ENCODE results near the gene HNRNPR.

HNRNPR gene

DNA sequence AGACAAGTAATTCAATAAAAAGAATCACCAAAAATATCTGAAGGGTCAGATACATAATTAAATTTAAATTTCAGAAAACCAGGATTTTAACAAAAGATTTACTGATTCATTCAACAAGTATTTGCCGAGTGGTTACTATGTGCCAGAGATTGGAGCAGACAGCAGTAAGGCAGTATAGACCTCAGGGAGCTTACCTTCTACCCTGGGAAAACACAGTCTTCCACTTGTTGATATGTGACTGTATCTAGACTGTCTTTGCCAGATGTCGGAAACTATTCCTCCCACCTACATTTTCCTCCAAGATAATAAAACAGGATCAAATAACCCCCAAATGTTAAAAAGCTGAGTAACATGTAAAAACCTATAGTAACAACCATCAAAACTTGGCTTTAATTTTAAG lies 6.2 kb downstream of the HNRNPR start:
- peaks cover 50% of the 10 kb centered on the region for H3K4me1 ChIP-seq (ENCODE audit: low read depth, poor library complexity, severe bottlenecking)
- H4K20me1 ChIP-seq (ENCODE audit: insufficient read depth) = peaks cover 47% of the 10 kb centered on the region
- no peak overlapping the region for H2AFZ ChIP-seq (ENCODE audit: low read depth)
- H3K9ac ChIP-seq = no peak overlapping the region
- no peak overlapping the region for H3K27ac ChIP-seq
- H3K79me2 ChIP-seq (ENCODE audit: insufficient read depth, low read depth) = peaks cover 93% of the 10 kb centered on the region
- TF ChIP-seq, protein P1, sequence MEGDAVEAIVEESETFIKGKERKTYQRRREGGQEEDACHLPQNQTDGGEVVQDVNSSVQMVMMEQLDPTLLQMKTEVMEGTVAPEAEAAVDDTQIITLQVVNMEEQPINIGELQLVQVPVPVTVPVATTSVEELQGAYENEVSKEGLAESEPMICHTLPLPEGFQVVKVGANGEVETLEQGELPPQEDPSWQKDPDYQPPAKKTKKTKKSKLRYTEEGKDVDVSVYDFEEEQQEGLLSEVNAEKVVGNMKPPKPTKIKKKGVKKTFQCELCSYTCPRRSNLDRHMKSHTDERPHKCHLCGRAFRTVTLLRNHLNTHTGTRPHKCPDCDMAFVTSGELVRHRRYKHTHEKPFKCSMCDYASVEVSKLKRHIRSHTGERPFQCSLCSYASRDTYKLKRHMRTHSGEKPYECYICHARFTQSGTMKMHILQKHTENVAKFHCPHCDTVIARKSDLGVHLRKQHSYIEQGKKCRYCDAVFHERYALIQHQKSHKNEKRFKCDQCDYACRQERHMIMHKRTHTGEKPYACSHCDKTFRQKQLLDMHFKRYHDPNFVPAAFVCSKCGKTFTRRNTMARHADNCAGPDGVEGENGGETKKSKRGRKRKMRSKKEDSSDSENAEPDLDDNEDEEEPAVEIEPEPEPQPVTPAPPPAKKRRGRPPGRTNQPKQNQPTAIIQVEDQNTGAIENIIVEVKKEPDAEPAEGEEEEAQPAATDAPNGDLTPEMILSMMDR (conservative IDR thresholded peaks at IDR 0.05; ENCODE audit: low read depth, low read length) = no peak
- H3K36me3 ChIP-seq (ENCODE audit: insufficient read depth) = peaks cover 20% of the 10 kb centered on the region
- no peak overlapping the region for H3K4me3 ChIP-seq (IDR thresholded peaks at IDR 0.05; ENCODE audit: insufficient read depth, low read depth, low read length)
- H3K4me2 ChIP-seq = no peak overlapping the region; the same call in 1 of the 2 replicates
- H3K27me3 ChIP-seq (ENCODE audit: insufficient read depth, low read depth) = no peaks in the 10 kb centered on the region

DNA sequence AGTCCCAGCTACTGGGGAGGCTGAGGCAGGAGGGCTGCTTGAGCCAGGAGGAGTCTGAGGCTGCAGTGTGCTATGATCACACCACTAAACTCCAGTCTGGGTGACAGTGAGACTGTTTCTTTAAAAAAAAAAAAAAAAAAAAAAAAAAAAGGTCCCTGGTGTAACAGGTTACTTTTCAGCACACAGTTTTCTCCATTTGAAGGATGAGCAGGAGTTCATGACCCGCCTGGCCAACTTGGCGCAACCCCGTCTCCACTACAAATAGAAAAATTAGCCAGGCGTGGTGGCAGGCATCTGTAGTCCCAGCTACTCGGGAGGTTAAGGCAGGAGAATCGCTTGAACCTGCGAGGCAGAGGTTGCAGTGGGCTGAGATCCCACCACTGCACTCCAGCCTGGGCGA lies 12.4 kb downstream of the HNRNPR start:
- H2AFZ ChIP-seq (ENCODE audit: low read depth) = no peak overlapping the region

DNA sequence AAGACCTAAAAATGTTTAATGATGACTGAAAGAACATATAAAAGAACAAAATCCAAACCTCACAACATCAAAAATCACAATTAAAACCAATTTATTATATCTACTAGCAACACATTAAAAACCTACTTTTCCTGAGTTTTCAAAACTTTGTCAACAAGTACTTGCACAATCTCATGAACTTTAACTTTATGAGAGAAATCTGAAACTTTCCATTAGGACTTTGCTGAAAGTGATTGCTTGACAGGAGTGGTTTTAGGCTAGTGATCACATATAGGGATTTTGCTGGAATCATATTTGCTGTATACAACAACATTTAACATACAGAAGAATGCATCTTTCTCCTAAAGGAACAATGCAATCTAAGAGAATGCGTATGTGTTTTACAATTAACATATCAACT lies 13.2 kb downstream of the HNRNPR start:
- H3K4me2 ChIP-seq = no peak overlapping the region
- no peak overlapping the region for H2AFZ ChIP-seq (ENCODE audit: low read depth)
- no peaks in the 10 kb centered on the region for H3K4me1 ChIP-seq (ENCODE audit: low read depth, poor library complexity, severe bottlenecking)
- H3K36me3 ChIP-seq (ENCODE audit: insufficient read depth) = peaks cover 14% of the 10 kb centered on the region
- no peaks in the 10 kb centered on the region for H3K27me3 ChIP-seq (ENCODE audit: insufficient read depth, low read depth)
- no peak overlapping the region for H3K27ac ChIP-seq
- TF ChIP-seq, protein P1 (conservative IDR thresholded peaks at IDR 0.05; ENCODE audit: low read depth, low read length) = no peak
- no peak overlapping the region for H3K4me3 ChIP-seq (IDR thresholded peaks at IDR 0.05; ENCODE audit: insufficient read depth, low read depth, low read length)
- peaks cover 80% of the 10 kb centered on the region for H3K79me2 ChIP-seq (ENCODE audit: insufficient read depth, low read depth)
- H3K9ac ChIP-seq = no peak overlapping the region
- H4K20me1 ChIP-seq (ENCODE audit: insufficient read depth) = no peaks in the 10 kb centered on the region; the same call in 1 of the 2 replicates

More for the DNA sequence above, 12.4 kb downstream of the HNRNPR start:
- TF ChIP-seq, protein P1 (conservative IDR thresholded peaks at IDR 0.05; ENCODE audit: low read depth, low read length) = no peak
- Histone ChIP-seq H3K27ac (no peak overlapping the region), H3K36me3 (ENCODE audit: insufficient read depth) (peaks cover 16% of the 10 kb centered on the region), H3K79me2 (ENCODE audit: insufficient read depth, low read depth) (peaks cover 78% of the 10 kb centered on the region), H4K20me1 (ENCODE audit: insufficient read depth) (no peaks in the 10 kb centered on the region; the same call in 1 of the 2 replicates), H3K4me1 (ENCODE audit: low read depth, poor library complexity, severe bottlenecking) (no peaks in the 10 kb centered on the region), H3K27me3 (ENCODE audit: insufficient read depth, low read depth) (no peaks in the 10 kb centered on the region), H3K4me3 (IDR thresholded peaks at IDR 0.05; ENCODE audit: insufficient read depth, low read depth, low read length) (no peak overlapping the region), H3K4me2 (no peak overlapping the region), H3K9ac (no peak overlapping the region)

DNA sequence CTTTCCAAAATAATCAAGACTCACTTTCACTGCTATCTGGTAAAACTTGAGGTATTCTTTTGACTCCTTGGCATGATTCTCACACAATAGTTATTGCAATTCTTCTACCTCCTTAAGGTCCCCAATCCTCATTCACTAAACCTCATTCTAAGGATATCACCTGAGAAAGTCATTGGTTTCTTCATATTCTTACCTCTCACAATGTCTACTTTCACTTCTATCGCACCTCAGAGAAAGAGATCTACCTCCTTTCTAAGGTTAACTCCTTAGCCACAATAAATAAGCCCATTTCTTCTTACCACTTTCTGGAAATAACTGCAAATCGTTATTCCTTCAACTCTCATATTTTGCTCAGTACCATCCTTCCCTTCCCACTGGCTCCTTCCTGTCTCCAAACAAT lies 18.7 kb downstream of the HNRNPR start:
- TF ChIP-seq, protein P1 (conservative IDR thresholded peaks at IDR 0.05; ENCODE audit: low read depth, low read length) = no peak
- H3K9ac ChIP-seq = no peak overlapping the region
- H3K27me3 ChIP-seq (ENCODE audit: insufficient read depth, low read depth) = no peaks in the 10 kb centered on the region
- H3K4me3 ChIP-seq (IDR thresholded peaks at IDR 0.05; ENCODE audit: insufficient read depth, low read depth, low read length) = no peak overlapping the region
- H4K20me1 ChIP-seq (ENCODE audit: insufficient read depth) = peaks cover 9% of the 10 kb centered on the region; the same call in 1 of the 2 replicates
- no peak overlapping the region for H3K4me2 ChIP-seq
- no peak overlapping the region for H3K27ac ChIP-seq
- H3K4me1 ChIP-seq (ENCODE audit: low read depth, poor library complexity, severe bottlenecking) = peaks cover 4% of the 10 kb centered on the region
- H2AFZ ChIP-seq (ENCODE audit: low read depth) = no peak overlapping the region
- peaks cover 9% of the 10 kb centered on the region for H3K36me3 ChIP-seq (ENCODE audit: insufficient read depth)
- H3K79me2 ChIP-seq (ENCODE audit: insufficient read depth, low read depth) = peaks cover 60% of the 10 kb centered on the region

Data from KMS-11 (cell line).